Cardiac muscle cell (in vitro differentiated cells and primary cell): Measurements from ENCODE around the gene CEACAM19. TPM values are rescaled to one million over a fixed set of nuclear protein-coding genes. Genes with fewer than 3 reads are reported as not detected.
A peak's percentile ranks its signal among the peaks of the same experiment; 100 is the strongest.

Experiments
- DNase-seq, 2 donors: peaks; one replicate each; pipeline versions ENCODE4 v3.0.0 to v3.0.0-alpha.2; 2010 to 2017; ENCODE audit warnings: low read depth in 1 of 2, low spot score in 1 of 2
- H3K27ac ChIP-seq: fragments of 200-600 bp; sonication (generic); 2 replicates; pipeline ENCODE4 v1.5.1; 2016
- H3K27me3 ChIP-seq: fragments of 200-600 bp; sonication (generic); 2 replicates; pipeline ENCODE4 v1.6.0; 2016; ENCODE audit warnings: control low read depth
- H3K36me3 ChIP-seq: fragments of 200-600 bp; sonication (generic); 2 replicates; pipeline ENCODE4 v1.5.1; 2016; ENCODE audit warnings: control low read depth
- H3K4me1 ChIP-seq: fragments of 200-600 bp; sonication (generic); 2 replicates; pipeline ENCODE4 v1.8.1; 2017; ENCODE audit warnings: low read depth, mild to moderate bottlenecking, mixed run types
- H3K4me3 ChIP-seq: fragments of 200-600 bp; sonication (generic); 2 replicates; pipeline ENCODE4 v1.5.1; 2016; ENCODE audit warnings: mild to moderate bottlenecking
- H3K9me3 ChIP-seq: fragments of 200-600 bp; sonication (generic); 2 replicates; pipeline ENCODE4 v1.5.1; 2017; ENCODE audit warnings: low read depth, mild to moderate bottlenecking, control low read depth
- polyA plus RNA-seq: library from polyadenylated mRNA; unstranded; fragments of >200 nt; fragmentation: Nextera tagmentation; extraction: Ambion mirVana; gene quantifications from 2 replicates; pipeline ENCODE4 v1.2.1, GENCODE V29; 2016
- total RNA-seq: library from RNA; depleted of rRNA; stranded (reverse); fragments of >200 nt; gene quantifications from 2 replicates; pipeline ENCODE4 v1.2.3, GENCODE V29; 2016
- TF ChIP-seq, protein P1 (sequence below): IDR thresholded peaks from 2 replicates; pipeline ENCODE4 v1.5.1; 2012; ENCODE audit warnings: low read depth, mild to moderate bottlenecking, low read length

CEACAM19 gene
- total and polyA plus RNA-seq, 2 experiments from 2014 or later = 4.3 to 8.4 TPM

DNA sequence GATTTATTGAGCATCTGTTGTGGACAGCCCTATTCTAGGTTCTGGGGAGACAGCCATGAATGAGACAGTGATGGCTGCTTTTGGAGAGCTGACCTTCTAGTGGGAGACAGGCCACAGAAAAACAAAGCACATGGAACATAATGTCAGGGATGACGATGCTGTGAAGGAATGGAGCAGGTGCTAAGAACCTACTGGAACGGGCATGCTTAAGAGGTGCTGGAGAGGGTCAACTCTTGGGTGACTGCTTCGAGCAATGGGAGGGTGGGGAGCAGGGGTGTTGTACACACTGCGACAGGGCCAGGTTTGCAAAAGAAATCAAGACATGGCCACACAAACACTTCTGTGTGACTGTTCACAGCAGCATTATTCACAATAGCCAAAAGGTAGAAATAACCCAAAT, 15.6 kb downstream of the CEACAM19 start:
- no peak for DNase-seq
- Histone ChIP-seq H3K27me3 (no peaks in the 10 kb centered on the region), H3K27ac (no peak overlapping the region), H3K9me3 (no peaks in the 10 kb centered on the region), H3K36me3 (no peaks in the 10 kb centered on the region), H3K4me1 (no peaks in the 10 kb centered on the region), H3K4me3 (no peak overlapping the region)
- TF ChIP-seq, protein P1, sequence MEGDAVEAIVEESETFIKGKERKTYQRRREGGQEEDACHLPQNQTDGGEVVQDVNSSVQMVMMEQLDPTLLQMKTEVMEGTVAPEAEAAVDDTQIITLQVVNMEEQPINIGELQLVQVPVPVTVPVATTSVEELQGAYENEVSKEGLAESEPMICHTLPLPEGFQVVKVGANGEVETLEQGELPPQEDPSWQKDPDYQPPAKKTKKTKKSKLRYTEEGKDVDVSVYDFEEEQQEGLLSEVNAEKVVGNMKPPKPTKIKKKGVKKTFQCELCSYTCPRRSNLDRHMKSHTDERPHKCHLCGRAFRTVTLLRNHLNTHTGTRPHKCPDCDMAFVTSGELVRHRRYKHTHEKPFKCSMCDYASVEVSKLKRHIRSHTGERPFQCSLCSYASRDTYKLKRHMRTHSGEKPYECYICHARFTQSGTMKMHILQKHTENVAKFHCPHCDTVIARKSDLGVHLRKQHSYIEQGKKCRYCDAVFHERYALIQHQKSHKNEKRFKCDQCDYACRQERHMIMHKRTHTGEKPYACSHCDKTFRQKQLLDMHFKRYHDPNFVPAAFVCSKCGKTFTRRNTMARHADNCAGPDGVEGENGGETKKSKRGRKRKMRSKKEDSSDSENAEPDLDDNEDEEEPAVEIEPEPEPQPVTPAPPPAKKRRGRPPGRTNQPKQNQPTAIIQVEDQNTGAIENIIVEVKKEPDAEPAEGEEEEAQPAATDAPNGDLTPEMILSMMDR = no peak

DNA sequence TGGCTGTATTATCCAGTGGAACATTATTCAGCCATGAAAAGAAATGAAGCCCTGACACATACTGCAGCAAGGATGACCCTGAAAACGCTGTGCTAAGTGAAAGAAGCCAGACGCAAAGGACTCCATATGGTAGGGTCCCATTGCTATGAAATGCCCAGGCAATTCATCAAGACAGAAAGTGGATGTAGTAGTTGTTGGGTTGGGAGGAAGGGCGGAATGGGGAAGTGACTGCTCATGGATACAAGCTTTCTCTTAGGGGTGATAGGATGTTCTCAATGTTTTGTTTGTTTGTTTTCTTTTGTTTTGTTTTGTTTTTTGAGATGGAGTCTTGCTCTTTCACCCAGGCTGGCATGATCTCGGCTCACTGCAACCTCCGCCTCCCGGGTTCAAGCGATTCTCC, 16.6 kb downstream of the CEACAM19 start:
- no peak overlapping the region for H3K4me3 ChIP-seq
- H3K4me1 ChIP-seq = peaks cover 8% of the 10 kb centered on the region
- TF ChIP-seq, protein P1 = no peak
- no peak overlapping the region for H3K27ac ChIP-seq
- H3K27me3 ChIP-seq = no peaks in the 10 kb centered on the region
- no peak for DNase-seq
- no peaks in the 10 kb centered on the region for H3K9me3 ChIP-seq
- H3K36me3 ChIP-seq = no peaks in the 10 kb centered on the region

DNA sequence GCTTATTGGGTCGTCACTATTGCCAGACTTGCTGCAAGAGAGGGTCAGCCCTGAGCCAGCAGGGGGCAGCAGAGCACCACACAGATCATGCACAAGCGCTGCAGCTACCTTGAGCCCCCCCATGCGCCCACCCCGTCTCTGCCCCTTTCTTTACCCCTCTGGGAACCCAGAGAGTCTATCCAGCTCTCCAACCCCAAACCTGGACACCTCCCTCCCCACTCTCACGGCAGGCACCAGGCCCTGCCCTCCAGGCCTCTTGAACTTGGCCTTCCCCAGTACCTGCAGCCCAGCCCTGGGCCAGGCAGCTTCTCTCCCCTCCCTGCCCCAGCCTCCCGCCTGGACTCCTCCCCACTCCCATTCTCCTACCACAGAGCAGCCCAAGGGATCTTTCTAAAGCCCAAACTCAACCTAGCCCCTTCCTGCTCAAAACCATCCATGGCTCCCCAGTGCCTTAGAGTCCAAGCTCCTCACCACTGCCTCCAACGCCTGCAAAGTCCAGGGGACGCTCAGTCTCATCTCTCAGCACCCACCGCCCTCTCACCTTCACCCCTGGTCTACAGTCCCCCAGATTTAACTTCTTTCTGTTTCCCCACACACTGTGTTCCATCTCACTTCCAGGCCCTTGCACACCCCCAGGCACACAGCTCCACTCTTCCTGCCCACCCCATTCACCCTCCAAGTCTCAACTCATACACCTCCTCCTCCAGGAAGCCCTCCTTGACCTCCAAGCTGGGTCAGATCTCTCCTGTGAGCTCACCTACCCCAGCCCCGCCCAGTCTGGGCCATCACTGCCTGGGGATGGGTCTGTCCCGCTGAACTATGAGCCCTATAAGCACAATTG, 18.2 kb downstream of the CEACAM19 start:
- DNase-seq = peak; percentile 81 to 84
- Histone ChIP-seq H3K4me1 (peaks cover 8% of the 10 kb centered on the region), H3K27ac (no peak overlapping the region), H3K27me3 (no peaks in the 10 kb centered on the region), H3K4me3 (no peak overlapping the region), H3K36me3 (no peaks in the 10 kb centered on the region), H3K9me3 (no peaks in the 10 kb centered on the region)
- TF ChIP-seq, protein P1 = peak; percentile 88

DNA sequence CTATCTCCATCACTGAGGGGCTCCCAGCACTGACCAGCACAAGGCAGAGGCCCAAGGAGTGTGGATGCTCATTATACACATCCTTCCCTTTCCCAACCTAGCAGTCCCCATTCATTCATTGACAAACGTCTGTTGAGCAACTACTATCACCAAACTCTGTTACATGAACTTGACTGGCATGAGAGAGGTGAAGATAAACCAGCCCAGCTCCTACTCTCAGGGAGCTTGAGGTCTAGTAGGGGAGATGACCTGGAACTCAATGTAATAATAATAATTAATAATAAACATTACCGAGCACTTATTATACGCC, 18.8 kb downstream of the CEACAM19 start:
- H3K4me3 ChIP-seq = no peak overlapping the region
- H3K36me3 ChIP-seq = no peaks in the 10 kb centered on the region
- H3K4me1 ChIP-seq = peaks cover 8% of the 10 kb centered on the region
- H3K27ac ChIP-seq = no peak overlapping the region
- TF ChIP-seq, protein P1 = no peak
- H3K27me3 ChIP-seq = no peaks in the 10 kb centered on the region
- no peaks in the 10 kb centered on the region for H3K9me3 ChIP-seq
- DNase-seq = no peak

DNA sequence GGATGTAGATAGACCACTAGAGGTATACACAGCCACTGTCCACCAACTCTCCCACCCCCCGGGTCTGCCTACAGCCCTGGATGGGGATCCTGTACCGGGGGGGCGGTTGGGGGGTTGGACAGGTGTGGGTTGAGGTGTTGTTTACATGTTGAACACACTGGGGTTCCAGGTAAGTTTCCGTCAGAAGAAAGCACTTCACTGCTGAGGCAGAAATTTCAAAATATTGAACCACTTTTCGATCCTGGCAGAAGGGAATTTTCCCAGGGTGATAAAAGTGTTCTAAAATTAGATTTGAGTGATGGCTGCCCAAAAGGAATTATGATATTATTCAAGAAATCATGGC, 21.1 kb downstream of the CEACAM19 start:
- H3K4me3 ChIP-seq = no peak overlapping the region
- H3K4me1 ChIP-seq = peaks cover 11% of the 10 kb centered on the region
- H3K27ac ChIP-seq = no peak overlapping the region
- no peak for DNase-seq
- H3K27me3 ChIP-seq = no peaks in the 10 kb centered on the region
- no peaks in the 10 kb centered on the region for H3K9me3 ChIP-seq
- H3K36me3 ChIP-seq = no peaks in the 10 kb centered on the region
- TF ChIP-seq, protein P1 = no peak
